HK-2 (cell line): ENCODE results near the gene ARSI.

Experiments used
- DNase-seq: peaks from one replicate; pipeline ENCODE4 v3.0.0-alpha.2; 2018; ENCODE audit not compliant: unreplicated experiment

Gene ARSI

GRCh38 chr5:150327139-150327538 lies 24.4 kb upstream of the ARSI start:
- DNase-seq = no peak

- no peak for DNase-seq
Measured at GRCh38 chr5:150326707-150327106, 24.0 kb upstream of the ARSI start.

GRCh38 chr5:150325426-150325825 lies 22.7 kb upstream of the ARSI start:
- no peak for DNase-seq

GRCh38 chr5:150323819-150324218 lies 21.1 kb upstream of the ARSI start:
- DNase-seq = no peak

GRCh38 chr5:150323092-150323491 lies 20.4 kb upstream of the ARSI start:
- no peak for DNase-seq

GRCh38 chr5:150322202-150322601 lies 19.5 kb upstream of the ARSI start:
- DNase-seq = peak; percentile 18

GRCh38 chr5:150321784-150322183 lies 19.1 kb upstream of the ARSI start:
- DNase-seq = no peak

- no peak for DNase-seq
Measured at GRCh38 chr5:150321211-150321610, 18.5 kb upstream of the ARSI start.

GRCh38 chr5:150320044-150320613 lies 17.4 kb upstream of the ARSI start:
- DNase-seq = peak; percentile 51

- DNase-seq = no peak
Measured at GRCh38 chr5:150319484-150319790, 16.7 kb upstream of the ARSI start.

- no peak for DNase-seq
Measured at GRCh38 chr5:150318613-150319483, 16.1 kb upstream of the ARSI start.

GRCh38 chr5:150317048-150318003 lies 14.6 kb upstream of the ARSI start:
- peak; percentile 86 for DNase-seq

GRCh38 chr5:150316320-150316719 lies 13.6 kb upstream of the ARSI start:
- no peak for DNase-seq

GRCh38 chr5:150315245-150315644 lies 12.5 kb upstream of the ARSI start:
- DNase-seq = no peak

- no peak for DNase-seq
Measured at GRCh38 chr5:150313921-150314716, 11.4 kb upstream of the ARSI start.

GRCh38 chr5:150313501-150313900 lies 10.8 kb upstream of the ARSI start:
- no peak for DNase-seq

- DNase-seq = no peak
Measured at GRCh38 chr5:150312518-150312917, 9.8 kb upstream of the ARSI start.

GRCh38 chr5:150311015-150311692 lies 8.4 kb upstream of the ARSI start:
- no peak for DNase-seq

- no peak for DNase-seq
Measured at GRCh38 chr5:150310246-150310645, 7.5 kb upstream of the ARSI start.

GRCh38 chr5:150309886-150310239 lies 7.2 kb upstream of the ARSI start:
- DNase-seq = no peak
